ENCODE measurements around the gene ADGRD1. TPM values are rescaled to one million over a fixed set of nuclear protein-coding genes. Genes with fewer than 3 reads are reported as not detected.

Gene ADGRD1
- total RNA-seq, 1 experiment from 2014 or later = 0.89 TPM

DNA sequence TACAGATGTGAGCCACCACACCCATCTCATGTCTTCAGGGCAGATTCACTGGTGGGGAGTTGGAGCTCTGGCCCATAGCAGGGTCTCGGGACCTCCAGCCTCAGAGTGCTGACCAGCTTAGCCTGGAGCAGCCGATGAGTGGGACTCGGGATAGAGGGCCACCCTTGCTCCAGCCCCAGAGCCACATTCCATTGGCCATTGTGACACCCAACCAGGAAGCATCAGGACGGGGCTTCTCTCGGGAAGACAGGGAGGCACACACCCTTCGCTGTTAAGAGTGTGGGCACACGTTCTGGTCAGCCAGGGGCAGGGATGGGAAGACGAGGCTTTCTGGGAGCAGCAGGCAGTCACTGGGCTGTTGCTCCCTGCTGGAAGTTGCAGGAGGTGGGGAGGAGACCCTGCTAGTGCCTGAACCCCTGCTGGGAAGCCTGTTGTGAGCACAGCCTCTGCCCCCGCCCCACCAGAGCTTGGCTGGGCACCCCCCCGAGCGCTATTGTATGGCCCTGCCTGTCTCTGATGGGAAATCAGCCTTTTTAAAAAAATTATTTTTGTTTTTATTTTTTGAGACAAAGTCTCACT is 1.6 kb downstream of the ADGRD1 start:
- Histone ChIP-seq H3K9me3 (no peaks in the 10 kb centered on the region), H3K4me3 (no peak overlapping the region), H3K27me3 (peaks cover 16% of the 10 kb centered on the region), H3K36me3 (no peaks in the 10 kb centered on the region)
- DNase-seq = no peak

DNA sequence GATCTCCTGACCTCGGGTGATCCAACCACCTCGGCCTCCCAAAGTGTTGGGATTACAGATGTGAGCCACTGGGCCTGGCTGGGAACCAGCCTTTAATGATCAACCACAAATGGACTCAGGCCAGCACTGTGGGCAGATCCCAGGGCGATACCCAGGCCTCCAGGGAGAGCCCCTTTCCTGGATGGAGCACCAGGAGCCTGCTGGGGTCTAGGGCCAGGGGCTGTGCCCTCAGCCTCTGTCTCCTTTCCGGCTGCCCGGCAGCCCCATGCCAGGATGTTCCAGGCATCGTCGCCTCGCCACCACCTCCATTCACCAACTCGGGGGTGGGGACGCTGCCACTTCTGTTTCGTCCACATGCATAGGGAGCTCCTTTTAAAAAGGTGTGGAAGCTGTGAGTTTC is 2.3 kb downstream of the ADGRD1 start:
- Histone ChIP-seq H3K36me3 (no peaks in the 10 kb centered on the region), H3K9me3 (no peaks in the 10 kb centered on the region), H3K27me3 (peaks cover 16% of the 10 kb centered on the region), H3K4me3 (no peak overlapping the region)
- DNase-seq = no peak

- H3K4me3 ChIP-seq = no peak overlapping the region
- H3K9me3 ChIP-seq = no peaks in the 10 kb centered on the region
- no peak for DNase-seq
- peaks cover 16% of the 10 kb centered on the region for H3K27me3 ChIP-seq
- no peaks in the 10 kb centered on the region for H3K36me3 ChIP-seq
Observed at GRCh38 chr12:130956456-130957303, 3.0 kb downstream of the ADGRD1 start.

GRCh38 chr12:130957304-130957621 is 3.6 kb downstream of the ADGRD1 start:
- no peak for DNase-seq
- Histone ChIP-seq H3K27me3 (peaks cover 16% of the 10 kb centered on the region), H3K9me3 (no peaks in the 10 kb centered on the region), H3K4me3 (no peak overlapping the region), H3K36me3 (no peaks in the 10 kb centered on the region)

GRCh38 chr12:130958557-130959140 is 4.9 kb downstream of the ADGRD1 start:
- Histone ChIP-seq H3K27me3 (peaks cover 8% of the 10 kb centered on the region), H3K9me3 (no peaks in the 10 kb centered on the region), H3K36me3 (no peaks in the 10 kb centered on the region), H3K4me3 (no peak overlapping the region)
- DNase-seq = no peak

DNA sequence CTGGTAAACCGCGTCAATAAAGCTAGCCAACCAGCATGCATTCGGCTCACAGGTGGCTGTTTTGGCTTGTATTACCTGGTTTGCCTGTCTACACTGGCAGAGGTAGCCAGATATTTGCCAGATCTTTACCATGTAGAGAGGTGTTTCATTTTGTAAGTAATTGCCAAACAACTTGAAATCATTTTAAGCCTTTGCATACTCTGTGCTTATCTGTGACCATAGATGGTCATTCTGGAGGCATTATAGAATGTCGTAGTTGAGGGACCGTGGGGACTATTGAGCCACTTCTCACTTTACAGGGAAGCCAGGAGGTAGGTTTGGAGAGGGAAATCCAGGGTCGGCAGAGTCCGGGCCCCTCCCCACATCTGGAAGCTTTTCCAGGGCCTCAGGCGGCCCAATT is 5.9 kb downstream of the ADGRD1 start:
- no peak for DNase-seq
- H3K4me3 ChIP-seq = no peak overlapping the region
- no peaks in the 10 kb centered on the region for H3K9me3 ChIP-seq
- no peaks in the 10 kb centered on the region for H3K36me3 ChIP-seq
- H3K27me3 ChIP-seq = no peaks in the 10 kb centered on the region; the same call in 1 of the 2 replicates

GRCh38 chr12:130960058-130960457 is 6.4 kb downstream of the ADGRD1 start:
- Histone ChIP-seq H3K4me3 (no peak overlapping the region), H3K27me3 (no peaks in the 10 kb centered on the region), H3K9me3 (no peaks in the 10 kb centered on the region), H3K36me3 (no peaks in the 10 kb centered on the region)
- DNase-seq = no peak

DNA sequence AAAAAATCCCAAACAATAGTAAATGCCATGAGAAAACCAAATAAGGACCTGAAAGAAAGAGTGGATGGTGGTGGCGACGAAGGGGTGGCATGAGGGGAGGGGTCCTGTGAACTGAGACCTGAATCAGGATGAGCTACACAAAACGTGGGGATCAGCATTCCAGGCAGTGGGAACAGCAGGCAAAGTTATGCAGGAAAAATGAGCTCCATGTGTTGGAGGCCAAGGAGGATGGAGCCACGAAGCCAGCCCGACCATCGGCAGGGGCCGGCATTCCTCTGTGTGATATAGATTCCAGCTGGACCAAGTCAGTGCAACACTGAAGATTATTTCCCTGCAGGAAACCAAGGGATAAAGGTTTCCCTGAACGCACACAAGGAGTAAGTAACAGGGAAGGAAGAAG is 7.1 kb downstream of the ADGRD1 start:
- DNase-seq = no peak
- no peaks in the 10 kb centered on the region for H3K36me3 ChIP-seq
- no peak overlapping the region for H3K4me3 ChIP-seq
- no peaks in the 10 kb centered on the region for H3K27me3 ChIP-seq
- no peaks in the 10 kb centered on the region for H3K9me3 ChIP-seq

GRCh38 chr12:130961921-130962451 is 8.3 kb downstream of the ADGRD1 start:
- Histone ChIP-seq H3K36me3 (no peaks in the 10 kb centered on the region), H3K27me3 (no peaks in the 10 kb centered on the region), H3K4me3 (no peak overlapping the region), H3K9me3 (no peaks in the 10 kb centered on the region)
- DNase-seq = no peak

GRCh38 chr12:130965214-130965613 is 11.5 kb downstream of the ADGRD1 start:
- no peaks in the 10 kb centered on the region for H3K27me3 ChIP-seq
- no peaks in the 10 kb centered on the region for H3K36me3 ChIP-seq
- no peaks in the 10 kb centered on the region for H3K9me3 ChIP-seq
- no peak for DNase-seq
- no peak overlapping the region for H3K4me3 ChIP-seq

DNA sequence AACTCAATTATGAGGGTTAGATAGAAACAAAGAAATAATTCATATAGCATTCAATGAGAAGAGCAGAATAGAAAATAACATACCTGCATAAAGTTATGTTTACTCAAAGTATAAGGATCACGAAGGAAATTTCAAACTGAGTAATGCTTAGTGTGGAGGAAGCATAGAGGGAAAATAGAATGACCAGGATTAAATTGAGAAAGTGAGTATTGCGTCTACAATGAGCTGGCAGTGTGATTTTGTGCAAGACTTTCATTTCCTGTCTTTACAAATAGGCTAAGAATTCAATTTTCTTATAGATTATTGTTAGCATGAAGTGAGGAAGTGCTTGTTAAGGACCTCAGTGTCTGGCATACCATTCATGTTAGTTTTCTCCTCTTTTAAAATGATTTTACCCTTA is 12.0 kb downstream of the ADGRD1 start:
- Histone ChIP-seq H3K4me3 (no peak overlapping the region), H3K27me3 (no peaks in the 10 kb centered on the region), H3K36me3 (no peaks in the 10 kb centered on the region), H3K9me3 (no peaks in the 10 kb centered on the region)
- no peak for DNase-seq

DNA sequence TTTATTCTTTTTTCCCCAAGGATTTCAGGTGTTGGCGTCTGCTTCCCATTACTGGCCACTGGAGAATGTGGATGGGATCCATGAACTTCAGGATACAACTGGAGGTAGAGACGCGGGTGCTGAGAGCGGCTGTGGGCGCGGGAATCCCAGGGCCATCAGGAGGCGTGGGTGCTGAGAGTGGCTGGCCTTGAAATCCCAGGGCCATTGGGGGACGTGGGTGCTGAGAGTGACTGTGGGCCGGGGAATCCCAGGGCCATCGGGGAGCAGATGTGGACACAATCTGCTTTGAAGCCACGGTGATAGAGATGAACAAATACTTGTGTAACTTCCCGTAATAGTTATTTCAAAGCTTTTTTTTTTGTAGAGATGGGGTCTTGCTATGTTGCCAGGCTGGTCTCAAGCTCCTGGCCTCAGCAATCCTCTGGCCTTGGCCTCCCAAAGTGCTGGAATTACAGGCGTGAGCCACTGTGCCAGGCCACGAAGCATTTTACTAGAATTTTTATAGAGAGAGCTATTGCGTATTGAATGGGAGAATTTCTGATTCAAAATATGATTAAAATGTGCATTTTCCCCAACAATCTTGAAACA is 12.8 kb downstream of the ADGRD1 start:
- no peaks in the 10 kb centered on the region for H3K36me3 ChIP-seq
- DNase-seq = no peak

DNA sequence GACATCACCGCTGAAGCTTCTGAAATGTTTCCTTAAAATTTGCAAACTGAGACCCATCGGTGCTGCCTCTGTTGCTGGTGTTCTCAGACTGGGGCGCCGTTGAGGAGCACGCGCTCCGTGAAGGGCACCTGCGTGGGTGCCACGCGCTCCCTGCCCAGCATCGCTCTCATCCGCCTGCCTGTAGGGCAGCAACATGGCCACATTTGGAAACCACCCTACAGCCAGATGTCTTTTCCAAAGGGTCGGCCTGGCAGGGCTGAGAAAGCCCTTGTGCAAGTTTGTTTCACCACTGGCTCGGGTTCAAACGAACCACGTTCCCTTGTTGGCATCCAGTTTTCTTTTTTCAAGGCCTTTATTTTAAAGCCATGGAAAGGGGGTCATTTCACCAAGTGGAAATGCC is 13.9 kb downstream of the ADGRD1 start:
- Histone ChIP-seq H3K4me3 (no peak overlapping the region), H3K9me3 (no peaks in the 10 kb centered on the region), H3K36me3 (no peaks in the 10 kb centered on the region), H3K27me3 (no peaks in the 10 kb centered on the region)
- DNase-seq = no peak

More for the DNA sequence above, 12.8 kb downstream of the ADGRD1 start:
- Histone ChIP-seq H3K9me3 (no peaks in the 10 kb centered on the region), H3K4me3 (no peak overlapping the region), H3K27me3 (no peaks in the 10 kb centered on the region)

- DNase-seq = no peak
- H3K27me3 ChIP-seq = no peaks in the 10 kb centered on the region
- no peak overlapping the region for H3K4me3 ChIP-seq
- H3K9me3 ChIP-seq = no peaks in the 10 kb centered on the region
- H3K36me3 ChIP-seq = no peaks in the 10 kb centered on the region
Observed at GRCh38 chr12:130968611-130969010, 14.9 kb downstream of the ADGRD1 start.

- no peak overlapping the region for H3K4me3 ChIP-seq
- H3K27me3 ChIP-seq = no peaks in the 10 kb centered on the region
- DNase-seq = no peak
- no peaks in the 10 kb centered on the region for H3K36me3 ChIP-seq
- no peaks in the 10 kb centered on the region for H3K9me3 ChIP-seq
Observed at GRCh38 chr12:130969223-130969622, 15.5 kb downstream of the ADGRD1 start.

- Histone ChIP-seq H3K36me3 (no peaks in the 10 kb centered on the region), H3K4me3 (no peak overlapping the region)
- DNase-seq = no peak
Observed at GRCh38 chr12:130970165-130970907, 16.6 kb downstream of the ADGRD1 start.

DNA sequence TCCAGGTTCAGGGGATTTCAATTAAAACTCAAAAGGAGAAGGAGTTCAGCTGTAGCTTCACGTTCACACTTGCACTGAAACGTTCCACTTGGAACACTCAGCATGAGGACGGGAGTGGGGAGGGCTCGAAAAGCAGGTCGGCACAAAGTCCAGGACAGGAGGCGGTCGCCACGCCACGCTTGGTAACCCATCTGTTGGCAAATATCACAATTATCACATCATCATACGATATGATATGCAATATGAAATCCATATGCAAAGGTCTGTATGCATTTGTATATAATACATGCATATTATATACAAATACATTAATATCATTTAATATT is 17.2 kb downstream of the ADGRD1 start:
- DNase-seq = no peak
- Histone ChIP-seq H3K9me3 (no peaks in the 10 kb centered on the region), H3K4me3 (no peak overlapping the region), H3K36me3 (no peaks in the 10 kb centered on the region), H3K27me3 (no peaks in the 10 kb centered on the region; the same call in 1 of the 2 replicates)

More at GRCh38 chr12:130970165-130970907, 16.6 kb downstream of the ADGRD1 start:
- Histone ChIP-seq H3K9me3 (no peaks in the 10 kb centered on the region), H3K27me3 (no peaks in the 10 kb centered on the region; the same call in 1 of the 2 replicates)
